HG02852 (cell line): ENCODE data around the gene FBXW12.
"Not testable (repeated sequence)": the region's sequence is repeated elsewhere in the genome, so short reads cannot be mapped to it uniquely, and the experiment has no call there.

Experiments
- ATAC-seq: cut with Tn5 transposase; IDR thresholded peaks from one replicate; pipeline ENCODE4 v1.9.1; 2021; ENCODE audit warnings: mild to moderate bottlenecking, moderate library complexity; ENCODE audit not compliant: unreplicated experiment

The FBXW12 gene

GRCh38 chr3:48372377-48372770, 355 bp downstream of the FBXW12 start:
- ATAC-seq: no peak

- ATAC-seq: no peak
Observed at GRCh38 chr3:48372862-48373435, 930 bp downstream of the FBXW12 start.

DNA sequence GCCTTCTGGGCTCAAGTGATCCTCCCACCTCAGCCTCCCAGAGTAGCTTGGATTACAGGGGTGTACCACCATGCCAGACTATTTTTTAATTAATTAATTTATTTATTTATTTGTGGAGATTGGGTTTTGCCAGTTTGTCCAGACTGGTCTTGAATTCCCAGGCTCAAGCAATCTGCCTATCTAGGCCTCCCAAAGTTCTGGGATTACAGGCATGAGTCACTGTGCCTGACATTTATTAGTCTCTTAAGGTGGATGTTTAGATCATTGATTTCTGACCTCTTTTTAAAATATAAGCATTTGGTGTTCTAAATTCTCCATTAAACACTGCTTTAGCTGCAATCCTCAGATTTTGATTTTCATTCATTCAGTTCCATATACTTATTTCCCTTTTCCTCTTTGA, 15.6 kb downstream of the FBXW12 start:
- no peak for ATAC-seq

- no peak for ATAC-seq
Observed at GRCh38 chr3:48388966-48389365, 16.9 kb downstream of the FBXW12 start.

- no peak for ATAC-seq
Observed at GRCh38 chr3:48394391-48394790, 22.4 kb downstream of the FBXW12 start.

- no peak for ATAC-seq
Observed at GRCh38 chr3:48395714-48396113, 23.7 kb downstream of the FBXW12 start.

- no peak for ATAC-seq
Observed at GRCh38 chr3:48397767-48398681, 26.0 kb downstream of the FBXW12 start.

GRCh38 chr3:48398701-48399386, 26.8 kb downstream of the FBXW12 start:
- ATAC-seq: no peak

- no peak for ATAC-seq
Observed at GRCh38 chr3:48399387-48400172, 27.6 kb downstream of the FBXW12 start.

DNA sequence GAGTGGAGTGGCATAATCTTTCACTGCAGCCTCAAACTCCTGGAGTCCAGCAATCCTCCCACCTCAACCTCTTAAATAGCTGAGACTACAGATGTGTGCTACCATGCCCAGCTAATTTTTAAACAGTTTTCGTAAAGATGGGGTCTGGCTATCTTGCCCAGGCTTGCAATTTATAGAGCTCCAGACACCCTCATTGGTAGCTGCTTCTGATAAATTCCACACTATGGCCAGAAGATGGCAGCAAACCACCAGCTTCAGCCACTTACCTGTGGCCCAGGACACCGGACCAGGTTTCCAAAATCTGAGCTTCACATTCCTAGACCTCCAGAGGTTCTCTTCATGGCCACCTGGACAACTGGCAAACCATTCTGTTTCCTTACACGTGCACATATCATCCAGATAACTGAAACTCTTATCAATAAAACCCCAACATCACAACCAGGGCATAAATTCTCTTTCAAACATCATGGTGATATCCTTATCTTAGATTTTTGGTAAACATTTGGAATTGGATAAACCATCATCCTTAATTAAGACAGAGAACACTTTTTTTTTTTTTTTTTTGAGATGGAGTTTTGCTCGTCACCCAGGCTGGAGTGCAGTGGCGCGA, 28.9 kb downstream of the FBXW12 start:
- no peak for ATAC-seq

- not testable (repeated sequence) for ATAC-seq
Observed at GRCh38 chr3:48401434-48401901, 29.4 kb downstream of the FBXW12 start.

- no peak for ATAC-seq
Observed at GRCh38 chr3:48402281-48402732, 30.3 kb downstream of the FBXW12 start.

DNA sequence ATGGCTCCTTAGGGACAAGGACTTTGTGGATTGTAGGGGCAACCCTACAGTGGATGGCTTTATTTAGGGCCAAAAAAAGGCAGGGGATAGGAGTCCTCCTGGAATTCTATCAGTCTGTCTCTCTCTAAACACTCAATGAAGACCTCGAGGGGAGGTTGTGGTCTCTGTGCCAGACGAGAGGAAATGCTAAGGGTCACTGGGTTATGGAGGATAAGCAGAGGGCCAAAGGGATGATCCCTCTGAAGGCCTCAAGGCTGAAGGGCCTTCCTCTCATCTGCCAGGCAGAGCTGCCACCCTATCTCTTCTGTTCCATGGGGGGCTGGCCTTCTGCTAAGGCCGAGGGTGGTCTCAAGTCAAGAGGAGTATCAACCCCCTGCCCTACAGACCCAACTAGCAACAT, 30.9 kb downstream of the FBXW12 start:
- no peak for ATAC-seq

DNA sequence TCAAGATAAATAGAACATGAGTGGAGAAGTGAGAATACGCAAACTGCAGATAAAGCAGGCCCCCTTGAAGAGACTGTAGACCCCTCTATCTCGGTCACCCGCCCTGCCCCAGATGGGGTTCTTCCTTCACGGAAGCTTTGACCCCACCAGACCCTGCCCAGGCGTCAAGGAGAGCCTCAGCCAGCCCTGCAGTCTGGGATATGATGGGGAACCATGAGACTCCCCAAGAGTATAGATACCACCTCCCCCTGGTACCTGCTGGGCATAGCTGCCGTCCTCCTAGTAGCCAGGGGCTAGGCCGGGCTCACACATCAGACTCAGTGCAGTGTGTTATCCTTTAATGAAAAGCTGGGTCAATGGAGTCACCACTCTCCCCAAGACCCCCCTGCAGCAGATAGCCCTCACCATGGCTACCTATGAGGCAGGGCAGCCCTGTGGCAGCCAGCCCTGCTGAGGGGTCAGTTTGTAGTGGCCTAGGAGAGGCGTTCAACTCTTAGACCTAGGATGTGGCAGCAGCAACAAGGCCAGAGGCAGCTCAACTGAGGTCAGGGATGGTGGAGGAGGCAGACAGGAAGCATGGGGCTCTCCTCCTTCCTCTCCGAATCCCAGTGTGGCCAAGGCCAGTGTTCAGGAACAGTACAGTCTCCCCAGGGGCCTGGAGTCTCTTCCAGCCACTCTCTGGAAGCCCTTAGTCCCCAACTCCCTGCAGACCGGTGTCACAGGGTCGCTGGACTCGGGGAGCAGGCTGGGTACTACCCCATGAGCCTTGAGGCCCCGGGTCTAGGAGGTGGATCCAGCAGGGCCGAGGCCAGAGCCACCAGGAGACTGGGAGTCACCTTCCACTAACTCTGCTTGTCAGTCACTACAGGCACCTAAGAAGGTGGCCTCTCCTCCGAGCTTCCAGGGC, 31.8 kb downstream of the FBXW12 start:
- no peak for ATAC-seq

- no peak for ATAC-seq
Observed at GRCh38 chr3:48404440-48405342, 32.7 kb downstream of the FBXW12 start.

DNA sequence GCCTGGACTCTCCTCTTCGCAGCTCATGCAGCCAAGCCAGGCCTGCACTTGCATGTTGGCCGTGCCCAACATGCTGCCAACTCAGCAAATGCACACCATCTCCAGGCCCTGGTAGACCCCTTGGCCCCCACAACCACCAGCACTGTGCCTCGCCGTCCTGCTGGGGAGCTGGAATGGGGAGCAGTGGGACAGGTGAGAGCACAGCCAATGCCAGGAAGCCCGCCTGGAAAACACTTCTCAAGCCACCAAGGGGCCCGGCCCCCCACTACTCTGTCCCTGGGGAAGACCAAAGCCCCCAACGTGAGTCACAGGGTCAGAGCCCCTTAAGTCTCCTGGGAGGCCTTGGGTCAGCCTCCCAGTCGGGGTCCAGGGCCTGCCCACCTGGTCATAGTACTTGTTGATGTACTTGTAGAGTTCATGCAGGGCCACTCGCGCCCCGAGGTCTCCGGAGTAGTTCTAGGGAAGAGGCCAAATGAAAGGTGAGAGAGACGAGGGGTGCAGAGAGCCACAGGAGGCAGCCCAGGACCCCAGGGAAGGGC, 33.4 kb downstream of the FBXW12 start:
- ATAC-seq: no peak

- ATAC-seq: no peak
Observed at GRCh38 chr3:48405971-48406370, 34.0 kb downstream of the FBXW12 start.
